Measurements from ENCODE around the gene PSPN. TPM values are rescaled to one million over a fixed set of nuclear protein-coding genes. Genes with fewer than 3 reads are reported as not detected.

The PSPN gene
- 1.1 and 1.6 TPM in 2 replicates for total RNA-seq (2014; rRNA removed; shearing (Covaris generic))

- DNase-seq (ENCODE audit: low read depth): no peak
Measured at GRCh38 chr19:6375411-6376010, at the start of gene PSPN. PSPN (minus strand) TSS chr19:6375933; CDS start chr19:6375849, 84 bp downstream.

GRCh38 chr19:6424939-6425731 is 49.4 kb upstream of the PSPN start:
- peak; percentile 100 for DNase-seq (ENCODE audit: low read depth)

- DNase-seq (ENCODE audit: low read depth): peak; percentile 23
Measured at GRCh38 chr19:6424195-6424938, 48.6 kb upstream of the PSPN start, which contains the start of gene KHSRP. KHSRP (minus strand) TSS chr19:6424811; CDS start chr19:6424701, 110 bp downstream.

- peak; percentile 48 for DNase-seq (ENCODE audit: low read depth)
Measured at GRCh38 chr19:6423499-6424194, 47.9 kb upstream of the PSPN start.

- DNase-seq (ENCODE audit: low read depth): no peak
Measured at GRCh38 chr19:6421075-6422014, 45.6 kb upstream of the PSPN start.

- no peak for DNase-seq (ENCODE audit: low read depth)
Measured at GRCh38 chr19:6418562-6418932, 42.8 kb upstream of the PSPN start.

- DNase-seq (ENCODE audit: low read depth): peak; percentile 27
Measured at GRCh38 chr19:6417713-6418561, 42.2 kb upstream of the PSPN start.

- no peak for DNase-seq (ENCODE audit: low read depth)
Measured at GRCh38 chr19:6416658-6417405, 41.1 kb upstream of the PSPN start.

GRCh38 chr19:6415591-6416190 is 40.0 kb upstream of the PSPN start:
- DNase-seq (ENCODE audit: low read depth): no peak

GRCh38 chr19:6414793-6415590 is 39.3 kb upstream of the PSPN start:
- DNase-seq (ENCODE audit: low read depth): no peak

- DNase-seq (ENCODE audit: low read depth): no peak
Measured at GRCh38 chr19:6413721-6414643, 38.2 kb upstream of the PSPN start.

- no peak for DNase-seq (ENCODE audit: low read depth)
Measured at GRCh38 chr19:6413291-6413690, 37.6 kb upstream of the PSPN start.

GRCh38 chr19:6412447-6413091 is 36.8 kb upstream of the PSPN start:
- peak; percentile 33 for DNase-seq (ENCODE audit: low read depth)

- no peak for DNase-seq (ENCODE audit: low read depth)
Measured at GRCh38 chr19:6412061-6412446, 36.3 kb upstream of the PSPN start.

GRCh38 chr19:6409346-6409745 is 33.6 kb upstream of the PSPN start:
- DNase-seq (ENCODE audit: low read depth): no peak

- DNase-seq (ENCODE audit: low read depth): no peak
Measured at GRCh38 chr19:6406401-6406800, 30.7 kb upstream of the PSPN start.

Measured in Daoy (cell line).